ENCODE measurements around the gene KNDC1.

Gene KNDC1

DNA sequence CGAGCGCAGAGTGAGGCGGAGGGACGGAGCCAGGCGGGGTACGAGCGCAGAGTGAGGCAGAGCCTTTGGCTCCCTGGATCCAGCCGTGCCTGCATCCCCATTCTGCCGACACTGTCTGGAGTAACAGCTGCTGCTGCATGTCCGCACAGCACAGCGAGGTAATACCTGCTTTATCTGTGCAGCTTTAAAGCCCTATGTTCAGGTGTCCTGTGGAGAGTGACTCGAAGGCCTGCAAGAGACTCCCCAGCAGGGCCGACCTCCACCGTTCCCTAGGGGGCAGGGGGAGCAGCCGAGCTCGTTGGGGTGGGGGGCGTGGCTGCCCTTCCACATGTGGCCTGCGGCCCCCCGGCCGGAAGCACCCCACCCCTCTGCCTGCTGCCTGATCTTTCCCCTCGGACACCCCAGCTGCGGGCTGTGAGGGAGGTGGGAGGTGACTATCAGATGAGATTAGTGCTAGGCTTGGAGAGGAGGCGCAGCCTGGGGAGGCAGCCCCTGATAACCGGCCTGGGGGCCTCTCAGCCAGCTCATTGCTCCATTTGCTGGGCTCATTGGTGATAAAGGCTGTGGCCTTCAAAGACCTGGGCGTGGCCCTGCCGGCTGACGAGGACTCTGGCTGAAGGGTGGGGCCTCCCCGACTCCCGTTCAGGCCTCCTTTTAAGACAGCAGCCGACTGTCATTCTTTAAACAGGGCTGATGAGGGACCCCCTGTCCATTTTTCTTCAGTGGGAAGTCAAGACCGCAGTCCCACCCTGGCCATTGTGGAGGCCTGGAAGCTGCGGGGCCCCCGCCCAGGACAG, 85.6 kb downstream of the KNDC1 start:
- no peak for DNase-seq

- no peak for DNase-seq
Observed at GRCh38 chr10:133246236-133246626, 86.2 kb downstream of the KNDC1 start.

DNA sequence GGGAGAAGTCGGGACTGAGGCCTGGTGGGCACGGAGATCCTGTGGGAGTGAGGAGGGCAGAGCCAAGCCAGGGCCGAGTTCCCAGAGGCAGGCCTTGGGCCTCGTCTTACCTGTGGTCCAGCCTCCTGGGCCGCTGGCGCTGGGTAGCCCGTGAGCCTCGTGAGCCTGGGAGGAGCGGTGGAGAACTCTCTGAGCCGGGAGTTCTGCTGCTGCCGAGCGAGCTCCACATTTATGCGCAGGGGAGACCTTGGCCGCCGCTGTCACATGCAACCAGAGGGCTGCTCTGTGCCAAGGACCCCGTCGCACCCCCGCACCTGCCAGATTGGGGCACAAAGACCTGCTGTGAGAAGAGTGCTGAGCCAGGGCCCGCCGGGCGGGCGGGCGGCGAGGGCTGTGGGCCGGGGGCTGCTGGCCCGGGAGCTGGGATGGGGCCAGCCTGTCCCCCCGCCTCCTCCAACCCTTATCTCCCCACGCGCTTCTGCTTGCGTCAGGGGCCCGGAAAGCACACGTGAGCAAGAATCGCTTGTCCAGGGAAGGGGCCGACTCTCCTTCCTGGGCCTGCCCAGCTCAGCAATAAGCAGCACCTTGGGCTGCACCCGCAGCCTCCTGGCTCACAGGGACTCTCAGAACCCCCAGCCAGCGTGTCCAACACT, 87.8 kb downstream of the KNDC1 start:
- no peak for DNase-seq

- no peak for DNase-seq
Observed at GRCh38 chr10:133248334-133248715, 88.3 kb downstream of the KNDC1 start.

DNA sequence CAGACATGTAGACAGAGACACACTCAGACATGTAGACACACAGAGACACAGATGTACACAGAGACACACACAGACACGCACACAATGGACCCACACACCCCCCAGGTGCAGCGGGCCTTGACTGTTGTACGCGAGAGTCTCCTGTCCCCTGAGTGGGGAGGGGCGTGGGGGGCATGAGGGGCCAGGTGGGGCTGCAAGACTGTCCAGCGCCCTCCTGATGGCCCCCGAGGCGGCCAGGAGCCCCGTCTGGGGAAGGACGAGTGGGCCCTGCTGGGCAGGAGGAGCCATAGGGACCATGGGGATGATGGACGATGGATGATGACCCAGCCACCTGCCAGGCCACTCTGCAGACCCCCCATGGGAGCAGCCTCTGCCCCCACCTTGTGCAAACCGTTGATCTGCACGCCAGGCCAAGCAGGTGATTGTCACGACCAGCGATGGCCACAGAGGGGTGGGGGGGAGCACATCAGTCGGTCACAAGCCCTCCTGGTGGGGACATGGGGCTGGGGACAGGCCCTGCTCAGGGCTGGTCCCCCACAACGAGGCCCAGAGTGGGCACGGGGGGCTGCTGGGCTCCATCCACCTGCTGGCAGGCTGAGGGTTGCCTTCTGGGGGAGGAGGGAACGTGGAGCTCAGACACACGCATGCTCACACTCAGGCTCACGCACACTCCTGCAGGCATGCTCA, 89.2 kb downstream of the KNDC1 start:
- no peak for DNase-seq

GRCh38 chr10:133249975-133250754, 90.1 kb downstream of the KNDC1 start:
- no peak for DNase-seq

GRCh38 chr10:133251388-133252222, 91.6 kb downstream of the KNDC1 start:
- DNase-seq = no peak

GRCh38 chr10:133252223-133252552, 92.2 kb downstream of the KNDC1 start:
- DNase-seq = no peak

DNA sequence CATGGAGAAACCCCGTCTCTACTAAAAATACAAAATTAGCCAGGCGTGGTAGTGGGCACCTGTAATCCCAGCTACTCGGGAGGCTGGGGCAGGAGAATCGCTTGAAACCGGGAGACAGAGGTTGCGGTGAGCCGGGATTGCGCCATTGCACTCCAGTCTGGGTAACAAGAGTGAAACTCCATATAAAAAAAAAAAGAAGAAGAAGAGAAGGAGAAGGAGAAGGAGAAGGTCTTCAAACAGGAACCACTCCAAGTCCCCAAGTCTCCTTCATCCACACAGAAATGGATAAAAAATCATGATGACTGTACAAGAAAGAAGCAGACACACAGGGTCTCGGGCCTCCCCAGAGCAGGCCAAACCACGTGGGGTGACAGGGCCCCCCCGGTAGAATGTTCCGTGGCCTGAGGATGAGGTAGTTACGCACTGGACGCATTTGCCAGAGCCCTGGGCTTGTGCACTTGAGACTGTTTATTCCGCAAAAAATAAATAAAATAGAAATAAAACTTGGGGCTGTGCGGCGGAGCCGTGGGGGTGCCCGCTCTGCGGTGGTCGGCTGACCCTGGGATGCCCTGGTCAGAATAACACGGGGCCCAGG, 93.4 kb downstream of the KNDC1 start:
- DNase-seq = no peak

- DNase-seq = no peak
Observed at GRCh38 chr10:133254421-133255120, 94.6 kb downstream of the KNDC1 start.

- no peak for DNase-seq
Observed at GRCh38 chr10:133255323-133255722, 95.3 kb downstream of the KNDC1 start.

DNA sequence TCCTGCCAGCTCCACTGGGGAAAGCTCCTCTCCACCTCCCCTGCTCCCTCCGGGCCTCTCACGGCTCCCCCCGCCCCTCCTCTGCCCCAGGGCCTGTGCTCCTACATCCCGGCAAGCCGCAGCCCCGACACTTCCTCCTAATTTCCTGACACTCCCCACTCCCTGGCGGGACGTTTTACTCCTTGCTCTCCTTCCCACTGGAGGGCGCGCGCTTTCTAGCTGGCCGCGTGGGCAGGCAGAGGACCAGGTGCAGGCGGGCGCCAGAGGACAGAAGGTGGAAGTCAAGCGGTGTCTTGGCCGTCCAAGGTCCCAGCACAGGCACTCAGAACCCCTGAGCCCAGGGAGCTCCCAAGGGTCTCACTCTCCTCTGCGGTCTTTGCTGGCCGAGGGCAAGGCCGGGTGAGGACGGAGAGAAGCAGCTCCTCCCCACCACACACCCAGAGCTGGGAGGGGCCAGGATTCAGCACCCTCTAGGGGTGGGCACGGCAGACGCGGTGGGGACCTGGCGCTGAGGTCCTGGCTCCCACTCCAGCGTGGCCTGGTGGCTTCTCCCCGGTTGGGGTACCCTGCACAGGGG, 97.6 kb downstream of the KNDC1 start:
- DNase-seq = no peak

- DNase-seq = peak; percentile 35
Observed at GRCh38 chr10:133258066-133258817, 98.2 kb downstream of the KNDC1 start.

DNA sequence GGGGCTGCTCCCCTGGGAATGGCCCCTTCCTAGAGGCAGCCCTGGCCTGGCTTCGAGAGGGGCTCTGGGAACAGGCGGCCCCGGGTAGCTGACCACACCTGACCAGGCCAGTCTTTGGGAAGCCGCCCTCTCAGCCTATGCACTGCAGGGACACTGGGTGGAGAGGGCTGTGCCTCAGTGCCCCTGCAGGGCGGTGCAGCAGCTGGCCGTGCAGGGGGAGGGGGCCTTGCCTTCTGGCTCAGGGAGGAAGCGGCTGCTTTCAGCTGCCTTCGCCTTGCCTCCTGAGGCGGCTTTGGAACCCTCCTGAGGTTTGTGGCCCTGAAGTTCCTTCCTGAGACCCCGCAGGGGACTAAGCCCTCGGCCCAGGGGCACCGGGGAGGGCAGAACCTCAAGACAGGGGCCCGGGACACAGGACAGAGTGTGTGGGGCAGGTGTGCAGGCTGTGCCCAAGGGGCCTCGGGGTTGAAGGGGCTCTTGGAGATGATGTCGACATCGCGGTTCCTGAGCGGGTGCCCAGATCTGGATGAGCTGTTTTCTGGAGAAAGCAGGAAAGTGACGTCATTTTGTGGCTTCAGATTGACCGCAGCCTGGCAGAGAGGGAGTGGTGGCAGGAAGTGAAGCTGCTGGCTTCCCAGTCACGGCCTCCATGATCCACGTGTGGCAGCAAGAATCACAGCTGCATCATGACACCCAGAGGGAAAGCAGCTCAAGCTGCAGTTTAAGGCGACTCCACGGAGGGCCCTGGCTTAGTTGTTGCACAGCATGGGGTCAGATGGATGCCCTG, 99.0 kb downstream of the KNDC1 start:
- peak; percentile 88 for DNase-seq

- DNase-seq = no peak
Observed at GRCh38 chr10:133259602-133259989, 99.6 kb downstream of the KNDC1 start.

GRCh38 chr10:133260895-133261725, 101.1 kb downstream of the KNDC1 start:
- peak; percentile 71 for DNase-seq

GRCh38 chr10:133261726-133262325, 101.8 kb downstream of the KNDC1 start:
- peak; percentile 85 for DNase-seq

GRCh38 chr10:133262696-133263095, 102.7 kb downstream of the KNDC1 start:
- no peak for DNase-seq

All from activated naive CD4-positive, alpha-beta T cell treated with Interleukin-2 at 50 U/mL for 16 hours (primary cell).